Measurements from ENCODE around the gene TMEM151A.

Gene TMEM151A

DNA sequence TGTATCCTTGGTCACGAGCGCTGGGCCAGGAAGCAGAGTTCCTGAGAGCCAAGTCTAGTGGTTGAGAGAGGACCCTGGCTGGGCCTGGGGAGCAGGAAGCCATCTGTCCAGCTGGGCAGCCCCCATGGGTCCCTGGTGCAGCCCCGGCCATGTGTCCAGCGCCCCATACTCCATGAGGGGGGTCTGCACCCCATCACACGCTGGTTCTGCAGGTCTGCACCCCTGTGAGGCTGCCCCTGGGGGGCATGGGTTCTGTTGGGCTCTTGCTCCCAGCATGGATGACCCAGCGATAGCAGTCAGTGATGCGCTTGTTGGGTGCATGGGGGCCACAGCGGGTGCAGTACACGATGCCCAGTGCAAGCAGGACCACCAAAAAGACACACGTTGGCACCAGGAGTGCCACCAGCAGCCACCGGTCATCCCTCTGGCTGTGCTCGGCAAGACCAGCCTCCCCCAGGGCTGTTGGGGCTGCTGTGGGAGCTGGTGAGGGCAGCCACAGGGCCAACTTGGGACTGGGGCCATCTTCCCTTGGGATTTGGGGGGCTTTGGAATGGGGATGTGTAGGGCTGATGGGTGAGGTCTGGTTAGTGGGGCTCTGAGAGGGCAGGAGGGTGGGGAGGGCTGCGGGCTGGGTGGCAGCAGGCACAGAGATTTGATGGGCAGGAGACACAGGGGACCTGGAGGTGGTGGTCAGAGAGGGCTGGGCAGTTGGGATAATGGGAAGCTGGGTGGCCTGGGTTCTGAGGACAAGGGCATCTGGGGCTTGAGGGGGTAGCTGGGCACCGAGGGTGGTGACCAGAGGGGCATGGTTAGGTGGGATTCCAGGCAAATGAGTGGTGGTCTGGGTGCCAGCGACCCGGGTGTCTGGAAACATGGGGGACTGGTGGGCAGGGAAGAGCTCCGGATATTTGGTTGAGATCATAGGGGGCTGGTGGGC is 23.1 kb downstream of the TMEM151A start:
- H3K9me3 ChIP-seq (replicated peaks; ENCODE audit: insufficient read depth, low read length) = no peaks in the 10 kb centered on the region
- TF ChIP-seq, protein P1, sequence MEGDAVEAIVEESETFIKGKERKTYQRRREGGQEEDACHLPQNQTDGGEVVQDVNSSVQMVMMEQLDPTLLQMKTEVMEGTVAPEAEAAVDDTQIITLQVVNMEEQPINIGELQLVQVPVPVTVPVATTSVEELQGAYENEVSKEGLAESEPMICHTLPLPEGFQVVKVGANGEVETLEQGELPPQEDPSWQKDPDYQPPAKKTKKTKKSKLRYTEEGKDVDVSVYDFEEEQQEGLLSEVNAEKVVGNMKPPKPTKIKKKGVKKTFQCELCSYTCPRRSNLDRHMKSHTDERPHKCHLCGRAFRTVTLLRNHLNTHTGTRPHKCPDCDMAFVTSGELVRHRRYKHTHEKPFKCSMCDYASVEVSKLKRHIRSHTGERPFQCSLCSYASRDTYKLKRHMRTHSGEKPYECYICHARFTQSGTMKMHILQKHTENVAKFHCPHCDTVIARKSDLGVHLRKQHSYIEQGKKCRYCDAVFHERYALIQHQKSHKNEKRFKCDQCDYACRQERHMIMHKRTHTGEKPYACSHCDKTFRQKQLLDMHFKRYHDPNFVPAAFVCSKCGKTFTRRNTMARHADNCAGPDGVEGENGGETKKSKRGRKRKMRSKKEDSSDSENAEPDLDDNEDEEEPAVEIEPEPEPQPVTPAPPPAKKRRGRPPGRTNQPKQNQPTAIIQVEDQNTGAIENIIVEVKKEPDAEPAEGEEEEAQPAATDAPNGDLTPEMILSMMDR (IDR thresholded peaks at IDR 0.05; ENCODE audit: low read length) = no peak
- no peak for TF ChIP-seq EZH2phosphoT487 (IDR thresholded peaks at IDR 0.05; ENCODE audit: low read length)
- no peak for TF ChIP-seq EZH2 (optimal IDR thresholded peaks at IDR 0.05; ENCODE audit: low read depth, low read length)
- H3K9ac ChIP-seq (ENCODE audit: low read length) = no peak overlapping the region
- peaks cover 66% of the 10 kb centered on the region for H3K27me3 ChIP-seq (replicated peaks; ENCODE audit: insufficient read depth, low read length)
- H2AFZ ChIP-seq (ENCODE audit: low read length) = no peak overlapping the region
- no peaks in the 10 kb centered on the region for H3K36me3 ChIP-seq (replicated peaks; ENCODE audit: insufficient read depth, low read length)
- no peak for DNase-seq
- H3K9me2 ChIP-seq (replicated peaks; ENCODE audit: insufficient read depth, low read length) = no peaks in the 10 kb centered on the region
- no peaks in the 10 kb centered on the region for H3K79me2 ChIP-seq (ENCODE audit: low read length)
- no peaks in the 10 kb centered on the region for H4K20me1 ChIP-seq (ENCODE audit: insufficient read depth, low read length)
- no peak overlapping the region for H3K4me3 ChIP-seq (ENCODE audit: low read length)
- no peaks in the 10 kb centered on the region for H3K4me1 ChIP-seq (ENCODE audit: low read length)
- no peaks in the 10 kb centered on the region for H3F3A ChIP-seq (ENCODE audit: insufficient read depth, low read length)
- no peak overlapping the region for H3K27ac ChIP-seq (ENCODE audit: low read length)
- H3K4me2 ChIP-seq (ENCODE audit: low read depth, low read length) = no peak overlapping the region

GRCh38 chr11:66315498-66315885 is 23.8 kb downstream of the TMEM151A start:
- H3K4me3 ChIP-seq (ENCODE audit: low read length) = no peak overlapping the region
- H3K9me3 ChIP-seq (replicated peaks; ENCODE audit: insufficient read depth, low read length) = no peaks in the 10 kb centered on the region
- H2AFZ ChIP-seq (ENCODE audit: low read length) = no peak overlapping the region
- TF ChIP-seq, protein P1 (IDR thresholded peaks at IDR 0.05; ENCODE audit: low read length) = no peak
- no peaks in the 10 kb centered on the region for H3K79me2 ChIP-seq (ENCODE audit: low read length)
- H3K9ac ChIP-seq (ENCODE audit: low read length) = no peak overlapping the region
- H3K36me3 ChIP-seq (replicated peaks; ENCODE audit: insufficient read depth, low read length) = no peaks in the 10 kb centered on the region
- no peaks in the 10 kb centered on the region for H4K20me1 ChIP-seq (ENCODE audit: insufficient read depth, low read length)
- no peak for DNase-seq
- no peaks in the 10 kb centered on the region for H3K4me1 ChIP-seq (ENCODE audit: low read length)
- H3K4me2 ChIP-seq (ENCODE audit: low read depth, low read length) = no peak overlapping the region
- no peak overlapping the region for H3K27ac ChIP-seq (ENCODE audit: low read length)
- peaks cover 61% of the 10 kb centered on the region for H3K27me3 ChIP-seq (replicated peaks; ENCODE audit: insufficient read depth, low read length)
- no peaks in the 10 kb centered on the region for H3F3A ChIP-seq (ENCODE audit: insufficient read depth, low read length)
- H3K9me2 ChIP-seq (replicated peaks; ENCODE audit: insufficient read depth, low read length) = no peaks in the 10 kb centered on the region

- Histone ChIP-seq H3K9me2 (replicated peaks; ENCODE audit: insufficient read depth, low read length) (no peaks in the 10 kb centered on the region), H3K9me3 (replicated peaks; ENCODE audit: insufficient read depth, low read length) (no peaks in the 10 kb centered on the region), H3K4me3 (ENCODE audit: low read length) (no peak overlapping the region), H3K79me2 (ENCODE audit: low read length) (no peaks in the 10 kb centered on the region), H3K27me3 (replicated peaks; ENCODE audit: insufficient read depth, low read length) (peaks cover 55% of the 10 kb centered on the region), H4K20me1 (ENCODE audit: insufficient read depth, low read length) (no peaks in the 10 kb centered on the region), H3K9ac (ENCODE audit: low read length) (no peak overlapping the region), H3K4me1 (ENCODE audit: low read length) (no peaks in the 10 kb centered on the region), H2AFZ (ENCODE audit: low read length) (no peak overlapping the region), H3K4me2 (ENCODE audit: low read depth, low read length) (no peak overlapping the region), H3K36me3 (replicated peaks; ENCODE audit: insufficient read depth, low read length) (no peaks in the 10 kb centered on the region), H3F3A (ENCODE audit: insufficient read depth, low read length) (no peaks in the 10 kb centered on the region), H3K27ac (ENCODE audit: low read length) (no peak overlapping the region)
- no peak for DNase-seq
- TF ChIP-seq EZH2phosphoT487 (IDR thresholded peaks at IDR 0.05; ENCODE audit: low read length) (no peak), EZH2 (optimal IDR thresholded peaks at IDR 0.05; ENCODE audit: low read depth, low read length) (no peak)
- TF ChIP-seq, protein P1 (IDR thresholded peaks at IDR 0.05; ENCODE audit: low read length) = no peak
Measured at GRCh38 chr11:66315921-66316811, 24.5 kb downstream of the TMEM151A start.
